Epithelial cell of umbilical artery (primary cell): Measurements from ENCODE around the gene CRYGC. TPM values are rescaled to one million over a fixed set of nuclear protein-coding genes. Genes with fewer than 3 reads are reported as not detected.

Experiments used
- total RNA-seq: library from RNA; depleted of rRNA; stranded (reverse); fragments of >200 nt; gene quantifications from 2 replicates; pipeline ENCODE4 v1.2.3, GENCODE V29; 2014

The CRYGC gene, protein sequence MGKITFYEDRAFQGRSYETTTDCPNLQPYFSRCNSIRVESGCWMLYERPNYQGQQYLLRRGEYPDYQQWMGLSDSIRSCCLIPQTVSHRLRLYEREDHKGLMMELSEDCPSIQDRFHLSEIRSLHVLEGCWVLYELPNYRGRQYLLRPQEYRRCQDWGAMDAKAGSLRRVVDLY
- total RNA-seq = not detected in 2 replicates

DNA sequence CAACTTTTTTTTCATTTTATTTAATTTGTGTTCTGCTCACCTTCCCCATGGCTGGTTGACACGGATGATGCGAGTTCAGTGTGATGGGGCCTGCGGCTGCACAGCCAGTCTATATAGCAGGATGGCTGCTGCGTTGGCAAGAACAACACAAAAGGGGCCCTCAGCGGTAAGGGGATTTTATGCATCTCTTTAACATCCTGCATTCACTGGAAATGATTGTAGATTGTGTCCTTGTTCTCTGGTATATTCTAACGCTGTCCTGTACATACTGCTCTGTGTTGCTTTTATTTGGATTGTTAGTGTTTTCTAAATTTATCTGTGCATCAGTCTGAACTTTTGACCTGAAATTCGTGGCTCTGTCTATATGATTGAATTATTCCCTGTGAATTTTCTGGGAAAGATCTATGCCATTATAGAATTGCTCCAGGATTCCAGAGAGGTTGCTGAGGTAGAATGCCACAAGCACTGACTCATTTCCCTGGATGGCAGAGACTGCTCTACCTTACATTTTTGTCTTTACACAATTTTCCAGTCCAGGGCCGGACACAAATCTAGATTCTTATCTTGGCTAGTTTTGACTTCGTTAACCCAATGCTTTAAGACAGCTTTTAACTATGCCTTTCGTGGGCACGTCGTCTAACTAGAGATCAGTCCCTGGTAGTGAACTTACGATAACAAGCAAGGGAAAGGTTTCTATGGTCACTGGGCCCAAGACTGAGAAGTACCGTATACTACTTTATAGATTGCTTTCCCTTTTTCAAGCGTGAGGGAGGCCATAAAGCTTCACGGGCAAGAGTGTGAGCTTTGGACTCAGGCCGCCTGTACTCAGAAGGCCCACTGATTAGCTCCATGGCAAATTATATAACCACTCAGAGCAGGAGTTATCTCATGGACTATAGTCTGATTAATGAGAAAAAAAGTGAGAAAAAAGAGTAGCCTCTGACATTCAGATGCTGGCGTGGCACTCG is at the start of gene CRYGC:
Gene CRYGC, minus strand, starts transcription at position 85 of the 968 bp plus-strand sequence. Its CDS starts 36 bp downstream, at position 49.

DNA sequence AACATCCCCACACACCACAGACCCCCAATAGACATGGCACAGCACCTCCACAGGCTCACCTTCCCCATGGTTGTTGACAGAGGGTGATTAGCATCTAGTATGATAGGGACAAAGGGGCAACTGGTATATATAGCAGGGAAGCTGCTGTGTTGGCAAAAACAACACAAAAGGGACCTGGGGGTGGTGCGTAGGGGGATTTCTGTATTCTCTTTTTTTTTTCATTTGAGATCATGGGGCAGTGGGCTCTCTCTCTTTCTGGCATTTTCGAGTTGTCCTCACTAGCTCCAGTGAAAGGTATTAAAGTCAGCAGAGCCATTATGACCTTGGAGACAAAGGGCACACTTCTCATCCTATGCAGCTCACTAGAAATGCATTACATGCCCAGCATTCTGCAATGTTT is 33.9 kb upstream of the CRYGC start, which contains the start of gene CRYGA:
Gene CRYGA, minus strand, starts transcription at position 101 of the 400 bp plus-strand sequence. Its CDS starts 33 bp downstream, at position 68.

DNA sequence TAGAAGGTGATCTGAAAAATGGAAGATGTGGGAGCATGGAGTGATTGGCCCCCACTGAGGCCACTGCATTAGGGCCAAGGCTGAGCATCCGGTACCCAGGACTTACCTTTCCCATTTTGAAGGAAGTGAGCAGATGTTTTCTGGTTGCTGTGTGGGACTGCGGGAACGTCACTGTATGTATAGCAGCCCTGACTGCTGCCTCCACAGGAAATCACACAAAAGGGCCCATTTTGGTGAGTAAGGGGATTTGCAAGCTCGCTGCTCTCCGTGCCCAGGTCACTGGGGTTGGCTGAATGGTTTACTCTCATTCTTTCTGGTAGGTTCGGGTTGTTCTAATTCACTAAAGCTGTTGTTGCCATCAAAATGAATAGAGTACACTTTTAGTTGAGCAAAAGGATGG is 16.4 kb upstream of the CRYGC start, which contains the start of gene CRYGB:
Gene CRYGB, minus strand, starts transcription at position 153 of the 400 bp plus-strand sequence. Its CDS starts 38 bp downstream, at position 115.

DNA sequence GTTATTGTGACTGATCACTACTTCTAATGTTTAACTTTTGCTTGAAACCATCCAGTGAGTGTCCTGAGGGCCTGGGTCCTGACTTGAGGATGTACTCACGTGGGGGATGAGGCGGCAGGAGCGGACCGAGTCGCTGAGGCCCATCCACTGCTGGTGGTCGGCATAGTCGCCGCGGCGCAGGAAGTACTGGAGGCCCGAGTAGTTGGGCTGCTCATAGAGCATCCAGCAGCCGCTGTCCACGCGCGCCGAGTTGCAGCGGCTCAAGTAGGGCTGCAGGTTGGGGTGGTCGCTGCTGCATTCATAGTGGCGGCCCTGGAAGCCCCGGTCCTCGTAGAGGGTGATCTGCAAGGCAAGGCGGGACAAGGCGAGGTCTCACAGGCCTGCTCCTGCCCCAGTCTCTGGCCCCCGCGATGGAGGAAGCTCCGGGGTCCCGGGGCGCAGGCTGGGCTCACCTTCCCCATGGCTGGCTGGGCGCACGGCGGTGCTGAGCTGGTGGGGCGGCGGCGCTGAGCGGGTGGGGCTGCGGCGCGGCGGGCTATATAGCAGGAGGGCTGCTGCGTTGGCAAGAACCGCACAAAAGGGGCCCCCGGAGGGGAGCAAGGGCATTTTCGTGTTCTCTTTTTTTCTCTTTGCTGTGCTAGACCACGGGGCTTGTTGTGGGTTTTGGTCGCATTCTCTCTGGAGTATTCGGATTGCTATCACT is 5.5 kb downstream of the CRYGC start, which contains the start of gene CRYGD:
Gene CRYGD, minus strand, starts transcription at position 512 of the 703 bp plus-strand sequence. Its CDS starts 51 bp downstream, at position 461.

Other genes starting within 250 kb of the CRYGC start
- gene PLEKHM3, start 104.3 kb downstream of the CRYGC start, total RNA-seq = 8.1 and 11.1 TPM in 2 replicates
- not detected in 2 replicates for gene CRYGD, start 5.3 kb downstream of the CRYGC start, total RNA-seq
- not detected in 2 replicates for gene CRYGB, start 16.3 kb upstream of the CRYGC start, total RNA-seq
- not detected in 2 replicates for gene CRYGA, start 33.8 kb upstream of the CRYGC start, total RNA-seq
- not detected in 2 replicates for gene C2orf80, start 60.2 kb upstream of the CRYGC start, total RNA-seq
- gene IDH1, start 125.2 kb upstream of the CRYGC start, total RNA-seq = 115 and 191 TPM in 2 replicates
- 21.4 and 28.4 TPM in 2 replicates for gene PIKFYVE, start 136.4 kb upstream of the CRYGC start, total RNA-seq